H1 (cell line): Measurements from ENCODE around the gene MDM1. TPM values are rescaled to one million over a fixed set of nuclear protein-coding genes. Genes with fewer than 3 reads are reported as not detected.

Source experiments
- ATF3 ChIP-seq: IDR thresholded peaks from 2 replicates; pipeline ENCODE4 v1.6.1; 2011; ENCODE audit warnings: low read depth, mild to moderate bottlenecking, low read length; ENCODE audit not compliant: insufficient read depth
- POU5F1 ChIP-seq: IDR thresholded peaks from 2 replicates; pipeline ENCODE4 v1.6.1; 2011; ENCODE audit warnings: low read depth, mild to moderate bottlenecking, low read length, moderate library complexity
- TCF12 ChIP-seq: IDR thresholded peaks from 2 replicates; pipeline ENCODE4 v1.6.1; 2011; ENCODE audit warnings: low read depth, mild to moderate bottlenecking, low read length
- YY1 ChIP-seq: IDR thresholded peaks from 2 replicates; pipeline ENCODE4 v1.6.1; 2011; ENCODE audit warnings: low read depth, mild to moderate bottlenecking, low read length
- polyA plus RNA-seq, 7 experiments: library from polyadenylated mRNA; depleted of rRNA in 3 of 7; stranded (reverse) in 5 of 7; unstranded in 2 of 7; fragments of >200 nt in 5 of 7; fragments of 200-250 nt in 2 of 7; gene quantifications; 1 replicate in 5 of 7; 2 replicates in 1 of 7; 4 replicates in 1 of 7; pipeline versions ENCODE4 v1.2.1 to v1.2.3, GENCODE V29; 2011 to 2013; ENCODE audit warnings: missing spikeins in 2 of 7, mixed read lengths in 2 of 7
- total RNA-seq: library from RNA; stranded (reverse); fragmentation: NEBNext Ultra II Directional; extraction: Animal tissue kit (Norgen Biotek cat#: 25700); gene quantifications from 2 replicates; pipeline ENCODE4 v1.2.1, GENCODE V29; 2021

MDM1 gene
- total and polyA plus RNA-seq, 2 of the 8 experiments (the other 6 are each of a cell fraction or from before 2014, with no cell fraction given) = 3.1 to 10.7 TPM

GRCh38 chr12:68304626-68305025 lies 27.5 kb downstream of the MDM1 start (continued):
- TF ChIP-seq TCF12 (no peak), ATF3 (no peak), POU5F1 (no peak), YY1 (no peak)
